NCI-H82 treated with DMSO at 0.1 percent for 48 hours (cell line): Measurements from ENCODE around the gene GAL3ST1.
A peak's percentile ranks its signal among the peaks of the same experiment; 100 is the strongest.
"Not testable (repeated sequence)": the region's sequence is repeated elsewhere in the genome, so short reads cannot be mapped to it uniquely, and the experiment has no call there.

Experiments used
- DNase-seq: peaks from one replicate; lab custom pipeline; 2025; ENCODE audit not compliant: unreplicated experiment; lab: John Stamatoyannopoulos, UW

GAL3ST1 gene

GRCh38 chr22:30574095-30574981, at the start of gene GAL3ST1:
TSS of gene GAL3ST1 (minus strand) at chr22:30574665. CDS start at chr22:30557392, 17,273 bp downstream.
- DNase-seq = no peak

- not testable (repeated sequence) for DNase-seq
Observed at GRCh38 chr22:30619909-30620308, 45.4 kb upstream of the GAL3ST1 start.

- DNase-seq = no peak
Observed at GRCh38 chr22:30617819-30618218, 43.4 kb upstream of the GAL3ST1 start.

GRCh38 chr22:30615543-30615954, 41.1 kb upstream of the GAL3ST1 start:
- DNase-seq = no peak

- no peak for DNase-seq
Observed at GRCh38 chr22:30614879-30615278, 40.4 kb upstream of the GAL3ST1 start.

GRCh38 chr22:30614268-30614667, 39.8 kb upstream of the GAL3ST1 start:
- no peak for DNase-seq

GRCh38 chr22:30612789-30613188, 38.3 kb upstream of the GAL3ST1 start:
- no peak for DNase-seq

- DNase-seq = no peak
Observed at GRCh38 chr22:30611197-30611596, 36.7 kb upstream of the GAL3ST1 start.

GRCh38 chr22:30610299-30610698, 35.8 kb upstream of the GAL3ST1 start:
- DNase-seq = no peak

- DNase-seq = no peak
Observed at GRCh38 chr22:30609260-30610185, 35.1 kb upstream of the GAL3ST1 start.

- DNase-seq = no peak
Observed at GRCh38 chr22:30607939-30608338, 33.5 kb upstream of the GAL3ST1 start.

GRCh38 chr22:30607300-30607930, 33.0 kb upstream of the GAL3ST1 start:
- no peak for DNase-seq

GRCh38 chr22:30606455-30607299, 32.2 kb upstream of the GAL3ST1 start, which contains the start of gene TCN2:
TSS of gene TCN2 (plus strand) at chr22:30607174. CDS start at chr22:30607332, 158 bp downstream.
- DNase-seq = peak; percentile 75

- peak; percentile 8 for DNase-seq
Observed at GRCh38 chr22:30605449-30606110, 31.1 kb upstream of the GAL3ST1 start.

GRCh38 chr22:30604723-30605122, 30.3 kb upstream of the GAL3ST1 start:
- no peak for DNase-seq

GRCh38 chr22:30603801-30604200, 29.3 kb upstream of the GAL3ST1 start:
- no peak for DNase-seq

- peak; percentile 2 for DNase-seq
Observed at GRCh38 chr22:30602049-30602448, 27.6 kb upstream of the GAL3ST1 start.

- no peak for DNase-seq
Observed at GRCh38 chr22:30601464-30601863, 27.0 kb upstream of the GAL3ST1 start.

- DNase-seq = no peak
Observed at GRCh38 chr22:30600921-30601320, 26.5 kb upstream of the GAL3ST1 start.

- no peak for DNase-seq
Observed at GRCh38 chr22:30598986-30599385, 24.5 kb upstream of the GAL3ST1 start.
